GM21786 (cell line): ENCODE results near the gene RFPL2.
"Not testable (repeated sequence)": the region's sequence is repeated elsewhere in the genome, so short reads cannot be mapped to it uniquely, and the experiment has no call there.

Experiments
- ATAC-seq: cut with Tn5 transposase; IDR thresholded peaks from one replicate; pipeline ENCODE4 v1.9.1; 2021; ENCODE audit not compliant: unreplicated experiment

The RFPL2 gene

GRCh38 chr22:32206774-32207758, 2.2 kb upstream of the RFPL2 start:
- ATAC-seq: no peak

- no peak for ATAC-seq
Observed at GRCh38 chr22:32205974-32206773, 1.3 kb upstream of the RFPL2 start.

GRCh38 chr22:32204040-32204855, 625 bp downstream of the RFPL2 start:
- no peak for ATAC-seq

GRCh38 chr22:32203181-32204039, 1.5 kb downstream of the RFPL2 start:
- no peak for ATAC-seq

GRCh38 chr22:32202539-32203180, 2.2 kb downstream of the RFPL2 start:
- ATAC-seq: no peak

GRCh38 chr22:32202161-32202538, 2.7 kb downstream of the RFPL2 start:
- ATAC-seq: no peak

GRCh38 chr22:32200752-32201151, 4.1 kb downstream of the RFPL2 start:
- no peak for ATAC-seq

- ATAC-seq: no peak
Observed at GRCh38 chr22:32199961-32200360, 4.9 kb downstream of the RFPL2 start.

GRCh38 chr22:32199341-32199740, 5.5 kb downstream of the RFPL2 start:
- no peak for ATAC-seq

- ATAC-seq: not testable (repeated sequence)
Observed at GRCh38 chr22:32197553-32198226, 7.2 kb downstream of the RFPL2 start.

GRCh38 chr22:32195900-32196299, 9.0 kb downstream of the RFPL2 start:
- ATAC-seq: not testable (repeated sequence)

- not testable (repeated sequence) for ATAC-seq
Observed at GRCh38 chr22:32193346-32193745, 11.5 kb downstream of the RFPL2 start.

GRCh38 chr22:32191021-32191420, 13.9 kb downstream of the RFPL2 start:
- ATAC-seq: not testable (repeated sequence)

- ATAC-seq: no peak
Observed at GRCh38 chr22:32185821-32186220, 19.1 kb downstream of the RFPL2 start.

- ATAC-seq: no peak
Observed at GRCh38 chr22:32183625-32184024, 21.2 kb downstream of the RFPL2 start.

- no peak for ATAC-seq
Observed at GRCh38 chr22:32181043-32181442, 23.8 kb downstream of the RFPL2 start.

GRCh38 chr22:32177221-32177765, 27.6 kb downstream of the RFPL2 start:
- ATAC-seq: no peak
